Kidney (tissue), 14 donors: ENCODE data around the gene USP24. TPM values are rescaled to one million over a fixed set of nuclear protein-coding genes. Genes with fewer than 3 reads are reported as not detected.

Experiments
- DNase-seq, 5 donors: peaks; one replicate each; pipeline ENCODE4 v3.0.0-alpha.2; 2013 to 2020
- FAIRE-seq: peaks from 2 replicates; lab custom pipeline; 2012; peaks lifted over from hg19 to GRCh38; lab: Jason Lieb, UNC
- H3K27ac ChIP-seq, 2 donors: one replicate each; pipeline ENCODE4 v1.7.0; 2013; ENCODE audit warnings: low read depth in 2 of 2, low read length in 2 of 2, inconsistent platforms in 1 of 2
- H3K27me3 ChIP-seq: one replicate; pipeline ENCODE4 v1.7.1; 2013; ENCODE audit warnings: low read length, inconsistent platforms; ENCODE audit not compliant: control insufficient read depth, insufficient read depth
- H3K36me3 ChIP-seq, 3 donors: one replicate each; pipeline versions ENCODE4 v1.7.0 to v1.7.1; 2013; ENCODE audit warnings: low read length in 3 of 3, control low read depth in 1 of 3, inconsistent platforms in 1 of 3; ENCODE audit not compliant: insufficient read depth in 3 of 3, control insufficient read depth in 2 of 3
- H3K4me1 ChIP-seq, 3 donors: one replicate each; pipeline versions ENCODE4 v1.7.0 to v1.7.1; 2013; ENCODE audit warnings: low read length in 3 of 3, inconsistent platforms in 1 of 3, low read depth in 1 of 3; ENCODE audit not compliant: control insufficient read depth in 2 of 3, insufficient read depth in 2 of 3
- H3K4me3 ChIP-seq, 3 donors: one replicate each; pipeline versions ENCODE4 v1.7.0 to v1.8.1; 2013; ENCODE audit warnings: low read length in 3 of 3, control low read depth in 1 of 3, inconsistent platforms in 1 of 3
- H3K9ac ChIP-seq, 3 donors: one replicate each; pipeline versions ENCODE4 v1.7.0 to v1.7.1; 2013; ENCODE audit warnings: low read length in 3 of 3, control low read depth in 1 of 3, inconsistent platforms in 1 of 3
- H3K9me3 ChIP-seq, 3 donors: one replicate each; pipeline versions ENCODE4 v1.7.0 to v1.7.1; 2013; ENCODE audit warnings: low read length in 3 of 3, control low read depth in 1 of 3, inconsistent platforms in 1 of 3; ENCODE audit not compliant: control insufficient read depth in 2 of 3, insufficient read depth in 1 of 3
- intact Hi-C: fragments of 100-400 bp; cut with DNase I; formaldehyde crosslinking; loops from one replicate; pipeline ENCODE4 v1.11.1; 2022
- polyA plus RNA-seq: library from polyadenylated mRNA; stranded (reverse); fragments of 350-450 nt; fragmentation: Illumina TruSeq; extraction: RNeasy Lipid Tissue Mini Kit (QIAGEN cat#74804); gene quantifications from one replicate; pipeline ENCODE4 v1.2.3, GENCODE V29; 2014; ENCODE audit warnings: low read depth, low replicate concordance; ENCODE audit not compliant: insufficient read depth
- total RNA-seq: library from RNA; stranded (reverse); fragmentation: NEBNext Ultra II Directional; extraction: Animal tissue kit (Norgen Biotek cat#: 25700); gene quantifications from one replicate; pipeline ENCODE4 v1.2.1, GENCODE V29; 2021
- TF ChIP-seq, protein P1 (sequence below): IDR thresholded peaks from 3 replicates; pipeline ENCODE4 v1.5.1; 2012; ENCODE audit warnings: mild to moderate bottlenecking, moderate library complexity, borderline replicate concordance; ENCODE audit not compliant: insufficient read depth; ENCODE audit errors: extremely low read depth
- donor health status: control.
- donor health status: control.
- donor health status: control.
- donor health status: control.
- donor health status: control.
- donor health status: DM: yes; HTN: yes; CAD: no.
- donor health status: Normal renal cell carcinoma (clear cell type).

USP24 gene
- total and polyA plus RNA-seq, 2 donors from 2014 or later = 10.1 to 49.2 TPM

DNA sequence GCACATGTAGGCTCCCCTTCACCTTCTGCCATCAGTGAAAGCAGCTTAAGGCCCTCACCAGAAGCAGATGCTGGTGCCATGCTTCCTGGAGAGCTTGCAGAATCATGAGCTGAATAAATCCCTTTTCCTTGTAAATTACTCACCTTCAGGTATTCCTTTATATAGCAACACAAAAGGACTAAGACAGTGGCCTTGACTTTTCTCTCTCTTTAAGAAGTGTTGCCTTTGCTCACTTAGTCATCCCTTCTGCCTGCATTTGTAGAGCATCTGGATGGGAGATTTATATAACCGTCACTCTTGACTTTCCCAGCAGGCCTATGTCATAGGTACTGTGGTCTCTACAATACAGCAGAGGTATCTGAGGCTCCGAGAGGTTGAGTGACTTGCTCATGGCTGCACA lies 172.2 kb downstream of the USP24 start:
- Histone ChIP-seq H3K9ac (no peak overlapping the region), H3K4me3 (no peak overlapping the region), H3K36me3 (no peaks in the 10 kb centered on the region), H3K4me1 (peaks cover 0 to 4% (median 0%) of the 10 kb centered on the region in 3 donors), H3K27ac (no peak overlapping the region), H3K27me3 (peaks cover 8% of the 10 kb centered on the region), H3K9me3 (no peaks in the 10 kb centered on the region)
- DNase-seq (no peak), FAIRE-seq (no peak)
- intact Hi-C loops = no loop called here
- TF ChIP-seq, protein P1, sequence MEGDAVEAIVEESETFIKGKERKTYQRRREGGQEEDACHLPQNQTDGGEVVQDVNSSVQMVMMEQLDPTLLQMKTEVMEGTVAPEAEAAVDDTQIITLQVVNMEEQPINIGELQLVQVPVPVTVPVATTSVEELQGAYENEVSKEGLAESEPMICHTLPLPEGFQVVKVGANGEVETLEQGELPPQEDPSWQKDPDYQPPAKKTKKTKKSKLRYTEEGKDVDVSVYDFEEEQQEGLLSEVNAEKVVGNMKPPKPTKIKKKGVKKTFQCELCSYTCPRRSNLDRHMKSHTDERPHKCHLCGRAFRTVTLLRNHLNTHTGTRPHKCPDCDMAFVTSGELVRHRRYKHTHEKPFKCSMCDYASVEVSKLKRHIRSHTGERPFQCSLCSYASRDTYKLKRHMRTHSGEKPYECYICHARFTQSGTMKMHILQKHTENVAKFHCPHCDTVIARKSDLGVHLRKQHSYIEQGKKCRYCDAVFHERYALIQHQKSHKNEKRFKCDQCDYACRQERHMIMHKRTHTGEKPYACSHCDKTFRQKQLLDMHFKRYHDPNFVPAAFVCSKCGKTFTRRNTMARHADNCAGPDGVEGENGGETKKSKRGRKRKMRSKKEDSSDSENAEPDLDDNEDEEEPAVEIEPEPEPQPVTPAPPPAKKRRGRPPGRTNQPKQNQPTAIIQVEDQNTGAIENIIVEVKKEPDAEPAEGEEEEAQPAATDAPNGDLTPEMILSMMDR = no peak

DNA sequence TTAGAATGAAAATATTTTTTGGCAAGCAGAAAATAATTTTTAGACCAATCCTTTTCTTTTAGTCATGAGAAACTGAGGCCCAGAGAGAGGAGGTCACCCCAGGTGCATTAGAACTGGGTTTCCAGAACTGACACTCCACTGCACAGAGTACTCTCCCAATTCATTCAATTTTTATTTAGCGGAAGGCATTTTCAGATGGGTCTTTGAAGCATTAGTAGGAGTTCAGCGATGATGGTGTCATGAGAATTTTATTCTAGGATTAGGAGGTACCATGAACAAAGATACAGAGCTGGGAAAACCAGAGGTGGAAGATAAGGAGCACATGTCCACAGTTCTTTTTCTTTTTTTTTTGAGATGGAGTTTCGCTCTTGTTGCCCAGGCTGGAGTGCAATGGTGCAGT lies 173.6 kb downstream of the USP24 start:
- Histone ChIP-seq H3K27ac (no peak overlapping the region), H3K4me1 (peaks cover 0 to 4% (median 0%) of the 10 kb centered on the region in 3 donors), H3K4me3 (no peak overlapping the region), H3K9ac (no peak overlapping the region), H3K36me3 (no peaks in the 10 kb centered on the region), H3K27me3 (peaks cover 8% of the 10 kb centered on the region), H3K9me3 (no peaks in the 10 kb centered on the region)
- no peak for DNase-seq
- TF ChIP-seq, protein P1 = no peak
- intact Hi-C loops = no loop called here
- FAIRE-seq = no peak

DNA sequence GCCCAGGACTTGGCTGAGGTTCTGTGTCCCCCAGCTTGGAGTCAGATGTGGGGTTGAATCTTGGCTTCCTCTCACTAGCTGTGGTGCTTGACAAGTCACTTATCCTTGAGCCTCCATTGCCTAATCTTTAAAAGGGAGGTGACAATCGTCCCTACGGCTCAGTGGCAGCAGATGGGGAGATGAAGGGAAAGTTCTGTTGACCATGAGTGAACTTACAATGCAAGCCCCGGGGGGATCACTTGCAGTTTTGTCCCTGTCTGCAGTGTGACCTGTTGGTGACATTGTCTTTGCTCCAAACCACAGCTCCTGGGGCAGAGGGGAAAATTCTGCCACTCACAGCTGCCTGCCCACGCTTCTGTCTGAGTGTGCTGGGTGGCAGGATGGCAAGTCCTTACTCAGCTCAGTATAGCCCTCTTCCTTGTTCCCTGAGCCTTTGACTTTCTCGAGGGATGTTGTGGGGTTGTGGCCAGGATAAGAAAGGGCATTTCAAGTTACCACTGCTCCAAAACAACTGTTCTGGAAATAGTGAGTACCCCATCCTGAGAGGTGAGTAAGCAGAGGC lies 174.2 kb downstream of the USP24 start:
- FAIRE-seq = no peak
- no peak overlapping the region for H3K9ac ChIP-seq
- H3K27me3 ChIP-seq = peaks cover 11% of the 10 kb centered on the region

More for the DNA sequence above, 174.2 kb downstream of the USP24 start:
- no peak overlapping the region for H3K27ac ChIP-seq
- peaks cover 0 to 4% (median 0%) of the 10 kb centered on the region in 3 donors for H3K4me1 ChIP-seq
- TF ChIP-seq, protein P1 = no peak
- H3K9me3 ChIP-seq = no peaks in the 10 kb centered on the region
- no peak for DNase-seq
- H3K4me3 ChIP-seq = no peak overlapping the region
- no peaks in the 10 kb centered on the region for H3K36me3 ChIP-seq
- intact Hi-C loops = no loop called here
